ENCODE results near the gene FNBP1L. TPM values are rescaled to one million over a fixed set of nuclear protein-coding genes. Genes with fewer than 3 reads are reported as not detected.

FNBP1L gene
- total RNA-seq, 4 donors from 2014 or later, result 9.6 to 23.1 (median 15.5) TPM

GRCh38 chr1:93574511-93574910 is 126.6 kb downstream of the FNBP1L start:
- intact Hi-C loops (cut with DNase I), result no loop called here
- TF ChIP-seq EP300 (IDR thresholded peaks at IDR 0.05), result no peak

GRCh38 chr1:93574991-93575390 is 127.1 kb downstream of the FNBP1L start:
- intact Hi-C loops (cut with DNase I), result no loop called here
- TF ChIP-seq EP300 (IDR thresholded peaks at IDR 0.05), result no peak
- TF ChIP-seq POLR2AphosphoS5 (IDR thresholded peaks at IDR 0.05), result no peak
- no peak for TF ChIP-seq POLR2A (IDR thresholded peaks at IDR 0.05; ENCODE audit: low read depth)
- no peak for TF ChIP-seq CTCF (IDR thresholded peaks at IDR 0.05)
- DNase-seq (ENCODE audit: extremely low spot score), result peak; percentile 47
- Histone ChIP-seq H3K27ac (replicated peaks in 1 of 4) (no peak overlapping the region), H3K9me3 (no peaks in the 10 kb centered on the region), H3K36me3 (peaks cover 29 to 80% (median 65%) of the 10 kb centered on the region in 4 donors), H3K4me1 (peaks cover 8 to 30% (median 13%) of the 10 kb centered on the region in 4 donors), H3K27me3 (no peaks in the 10 kb centered on the region), H3K4me3 (no peak overlapping the region)
- 86% methylated on average over 6 of the region's 6 CpGs for WGBS

More at GRCh38 chr1:93574511-93574910, 126.6 kb downstream of the FNBP1L start:
- H3K4me1 ChIP-seq, result peaks cover 4 to 25% (median 10%) of the 10 kb centered on the region in 4 donors
- no peaks in the 10 kb centered on the region for H3K9me3 ChIP-seq
- H3K27ac ChIP-seq (replicated peaks in 1 of 4), result peak overlapping the region in 3 of 4 donors; percentile 9 to 47 (median 23)
- H3K27me3 ChIP-seq, result no peaks in the 10 kb centered on the region
- H3K36me3 ChIP-seq, result peaks cover 29 to 80% (median 66%) of the 10 kb centered on the region in 4 donors
- H3K4me3 ChIP-seq, result no peak overlapping the region
- peak; percentile 64 for DNase-seq (ENCODE audit: extremely low spot score)
- WGBS, result 91% methylated on average over 7 of the region's 7 CpGs

- TF ChIP-seq POLR2AphosphoS5 (IDR thresholded peaks at IDR 0.05) (no peak), POLR2A (IDR thresholded peaks at IDR 0.05; ENCODE audit: low read depth) (no peak), CTCF (IDR thresholded peaks at IDR 0.05) (no peak), EP300 (IDR thresholded peaks at IDR 0.05) (no peak)
- no peaks in the 10 kb centered on the region for H3K27me3 ChIP-seq
- intact Hi-C loops (cut with DNase I), result no loop called here
- peak overlapping the region in 1 of 4 donors; percentile 39 for H3K27ac ChIP-seq (replicated peaks in 1 of 4)
- H3K36me3 ChIP-seq, result peaks cover 29 to 77% (median 60%) of the 10 kb centered on the region in 4 donors
- no peak overlapping the region for H3K4me3 ChIP-seq
- no peaks in the 10 kb centered on the region for H3K9me3 ChIP-seq
- DNase-seq (ENCODE audit: extremely low spot score), result peak; percentile 90
- WGBS, result 91% methylated on average over 10 of the region's 10 CpGs
- H3K4me1 ChIP-seq, result peaks cover 9 to 33% (median 13%) of the 10 kb centered on the region in 4 donors
Measured at GRCh38 chr1:93575621-93576284, 127.8 kb downstream of the FNBP1L start.

GRCh38 chr1:93576346-93576745 is 128.4 kb downstream of the FNBP1L start:
- intact Hi-C loops (cut with DNase I), result no loop called here
- Histone ChIP-seq H3K27me3 (no peaks in the 10 kb centered on the region), H3K36me3 (peaks cover 26 to 77% (median 57%) of the 10 kb centered on the region in 4 donors), H3K9me3 (no peaks in the 10 kb centered on the region), H3K4me1 (peaks cover 9 to 33% (median 13%) of the 10 kb centered on the region in 4 donors), H3K27ac (replicated peaks in 1 of 4) (peak overlapping the region in 1 of 4 donors; percentile 39), H3K4me3 (no peak overlapping the region)
- peak; percentile 72 for DNase-seq (ENCODE audit: extremely low spot score)
- no peak for TF ChIP-seq CTCF (IDR thresholded peaks at IDR 0.05)
- no peak for TF ChIP-seq POLR2A (IDR thresholded peaks at IDR 0.05; ENCODE audit: low read depth)
- TF ChIP-seq EP300 (IDR thresholded peaks at IDR 0.05), result no peak
- TF ChIP-seq POLR2AphosphoS5 (IDR thresholded peaks at IDR 0.05), result no peak
- WGBS, result 39% methylated on average over 9 of the region's 9 CpGs

- no peak for DNase-seq (ENCODE audit: extremely low spot score)
- 91% methylated on average over 2 of the region's 2 CpGs for WGBS
- Histone ChIP-seq H3K27ac (replicated peaks in 1 of 4) (peak overlapping the region in 1 of 4 donors; percentile 39), H3K36me3 (peaks cover 23 to 77% (median 57%) of the 10 kb centered on the region in 4 donors), H3K9me3 (no peaks in the 10 kb centered on the region), H3K27me3 (no peaks in the 10 kb centered on the region), H3K4me1 (peaks cover 9 to 33% (median 13%) of the 10 kb centered on the region in 4 donors), H3K4me3 (no peak overlapping the region)
- TF ChIP-seq POLR2A (IDR thresholded peaks at IDR 0.05; ENCODE audit: low read depth), result no peak
- no peak for TF ChIP-seq CTCF (IDR thresholded peaks at IDR 0.05)
- TF ChIP-seq POLR2AphosphoS5 (IDR thresholded peaks at IDR 0.05), result no peak
- TF ChIP-seq EP300 (IDR thresholded peaks at IDR 0.05), result no peak
- intact Hi-C loops (cut with DNase I), result no loop called here
Measured at GRCh38 chr1:93576746-93577145, 128.8 kb downstream of the FNBP1L start.
